Ramos (cell line): Measurements from ENCODE around the gene EEFSEC.

Experiments used
- in situ Hi-C: fragments of 300-500 bp; cut with MboI; formaldehyde crosslinking; loops from one replicate; pipeline ENCODE4 v1.14.3; 2022; ENCODE audit warnings: low sequenced_read_pairs; ENCODE audit not compliant: unreplicated experiment

EEFSEC gene

DNA sequence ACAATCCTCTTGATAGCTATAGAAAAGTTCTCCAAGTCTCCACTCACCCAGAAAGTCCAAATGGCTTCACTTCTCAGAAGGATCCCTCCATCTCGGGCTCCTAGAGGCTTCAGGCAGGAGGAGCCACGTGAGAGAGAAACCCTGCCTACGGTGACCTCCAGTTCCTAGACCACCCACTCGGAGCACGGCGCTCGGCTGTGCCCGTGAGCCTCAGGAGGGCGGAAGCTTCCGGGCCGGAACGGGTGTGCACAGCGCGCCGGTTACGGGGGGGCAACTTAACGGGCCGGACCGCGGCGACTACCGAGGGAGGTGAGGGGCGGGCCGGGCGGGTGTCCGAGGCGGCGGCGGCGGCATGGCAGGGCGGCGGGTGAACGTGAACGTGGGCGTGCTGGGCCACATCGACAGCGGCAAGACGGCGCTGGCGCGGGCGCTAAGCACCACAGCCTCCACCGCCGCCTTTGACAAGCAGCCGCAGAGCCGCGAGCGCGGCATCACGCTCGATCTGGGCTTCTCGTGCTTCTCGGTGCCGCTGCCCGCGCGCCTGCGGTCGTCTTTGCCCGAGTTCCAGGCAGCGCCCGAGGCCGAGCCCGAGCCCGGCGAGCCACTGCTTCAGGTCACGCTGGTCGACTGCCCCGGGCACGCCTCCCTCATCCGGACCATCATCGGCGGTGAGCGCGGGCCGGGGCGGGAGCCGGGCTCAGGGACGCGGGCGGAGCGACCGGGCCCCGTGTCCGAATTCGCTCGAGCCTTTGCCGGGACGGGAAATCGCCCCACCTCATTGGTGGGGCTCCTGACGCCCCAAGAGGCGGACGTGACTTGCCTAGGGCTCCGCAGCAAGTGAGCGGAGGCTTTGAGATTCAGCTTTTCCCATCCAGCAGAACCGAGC lies at the start of gene EEFSEC:
Gene EEFSEC (plus strand): TSS at position 326 of the 886 bp plus-strand sequence. CDS start 27 bp downstream, at position 353.
- in situ Hi-C loops = no loop called here

- in situ Hi-C loops = no loop called here
These were observed 45.4 kb upstream of the EEFSEC start for GRCh38 chr3:128107834-128108233.

- in situ Hi-C loops = no loop called here
These were observed 42.1 kb upstream of the EEFSEC start for GRCh38 chr3:128111147-128111546.

- in situ Hi-C loops = no loop called here
These were observed 40.8 kb upstream of the EEFSEC start for GRCh38 chr3:128112357-128112968.

- in situ Hi-C loops = no loop called here
These were observed 39.2 kb upstream of the EEFSEC start for GRCh38 chr3:128113817-128114794.

DNA sequence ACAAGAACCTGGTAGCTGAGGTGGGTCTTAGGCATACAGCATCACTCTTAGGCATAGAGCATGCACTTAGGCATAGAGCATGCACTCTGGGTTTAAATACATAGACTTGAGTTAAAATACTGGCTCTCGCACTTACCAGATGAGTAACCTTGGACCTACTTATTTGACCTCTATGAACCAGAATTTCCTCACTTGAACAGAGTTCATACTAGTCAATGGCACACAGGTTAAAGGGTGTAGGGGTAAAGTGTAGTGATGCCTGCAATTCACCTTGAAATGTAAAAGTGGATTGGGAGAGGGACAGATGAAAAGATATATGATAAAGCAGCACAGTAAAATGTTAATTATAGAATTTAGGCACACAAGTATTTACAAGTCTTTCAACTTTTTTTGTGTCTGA lies 31.3 kb upstream of the EEFSEC start:
- in situ Hi-C loops = no loop called here

DNA sequence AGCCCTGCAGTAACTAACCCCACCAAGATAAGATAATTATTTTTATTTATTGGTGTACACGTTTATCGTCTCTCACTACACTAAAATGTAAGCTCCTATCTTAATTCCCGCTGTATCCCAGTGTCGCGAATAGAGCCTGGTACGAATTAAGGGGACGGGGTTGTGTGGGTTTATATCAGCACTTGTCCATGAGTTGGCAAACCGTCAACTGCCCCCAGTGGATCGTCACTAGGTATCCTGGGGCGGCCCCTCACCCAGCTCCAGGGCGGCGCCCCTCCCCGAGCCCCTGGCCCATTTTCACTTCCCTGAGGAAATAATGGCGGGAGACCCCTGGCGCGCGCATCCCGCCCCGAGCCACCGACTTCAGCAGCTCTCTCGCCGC lies 30.1 kb upstream of the EEFSEC start:
- in situ Hi-C loops = no loop called here

GRCh38 chr3:128123538-128124368 lies 29.5 kb upstream of the EEFSEC start, which contains the start of gene RUVBL1:
Gene RUVBL1, minus strand, starts transcription at chr3:128123812. Its CDS starts 88 bp downstream, at chr3:128123724.
- in situ Hi-C loops = no loop called here

- in situ Hi-C loops = no loop called here
These were observed 26.0 kb upstream of the EEFSEC start for GRCh38 chr3:128127236-128127635.

GRCh38 chr3:128128251-128128650 lies 25.0 kb upstream of the EEFSEC start:
- in situ Hi-C loops = no loop called here

- in situ Hi-C loops = loop anchor here (10.0 kb wide), 1 partner anchor 47 kb away; no protein-coding TSS in a partner anchor
These were observed 21.2 kb upstream of the EEFSEC start for GRCh38 chr3:128131897-128132646.

GRCh38 chr3:128133273-128133883 lies 19.9 kb upstream of the EEFSEC start:
- in situ Hi-C loops = loop anchor here (10.0 kb wide), 1 partner anchor 49 kb away; no protein-coding TSS in a partner anchor

DNA sequence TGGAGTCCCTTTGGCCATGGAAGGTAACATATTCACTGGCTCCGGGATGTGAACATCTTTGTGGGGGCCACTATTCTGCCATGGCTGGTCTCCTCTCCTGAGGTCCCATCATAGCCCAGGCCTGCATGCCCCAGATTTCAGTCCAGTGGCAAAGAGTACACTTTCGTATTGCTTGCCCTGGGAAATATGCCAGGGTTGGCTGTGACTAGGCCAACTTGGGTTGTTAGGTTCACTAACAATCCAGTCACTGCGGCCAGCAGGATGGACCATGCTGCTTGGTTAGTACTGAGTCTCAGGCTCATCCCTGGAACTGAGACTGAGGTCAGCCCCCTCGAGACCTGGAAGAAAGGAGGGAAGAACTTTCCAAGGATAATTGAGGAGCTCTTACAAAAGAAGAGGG lies 9.8 kb upstream of the EEFSEC start:
- in situ Hi-C loops = no loop called here

GRCh38 chr3:128144512-128145187 lies 8.6 kb upstream of the EEFSEC start:
- in situ Hi-C loops = no loop called here

- in situ Hi-C loops = no loop called here
These were observed 8.0 kb upstream of the EEFSEC start for GRCh38 chr3:128145279-128145678.

DNA sequence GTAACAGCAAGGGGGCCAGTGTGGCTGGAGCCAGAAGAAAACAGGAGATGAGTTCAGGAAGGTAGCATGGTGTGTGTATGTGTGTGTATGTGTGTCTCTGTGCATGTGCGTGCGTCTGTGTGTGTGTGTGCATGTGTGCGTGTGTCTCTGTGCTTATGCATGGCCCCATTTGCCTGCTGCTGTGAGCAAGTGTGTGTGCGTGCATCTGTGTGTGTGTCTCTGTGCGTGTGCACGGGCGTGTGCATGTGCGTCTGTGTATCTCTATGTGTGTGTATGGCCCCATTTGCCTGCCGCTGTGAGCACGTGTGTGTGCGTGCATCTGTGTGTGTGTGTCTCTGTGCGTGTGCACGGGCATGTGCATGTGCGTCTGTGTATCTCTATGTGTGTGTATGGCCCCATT lies 7.1 kb upstream of the EEFSEC start:
- in situ Hi-C loops = no loop called here

DNA sequence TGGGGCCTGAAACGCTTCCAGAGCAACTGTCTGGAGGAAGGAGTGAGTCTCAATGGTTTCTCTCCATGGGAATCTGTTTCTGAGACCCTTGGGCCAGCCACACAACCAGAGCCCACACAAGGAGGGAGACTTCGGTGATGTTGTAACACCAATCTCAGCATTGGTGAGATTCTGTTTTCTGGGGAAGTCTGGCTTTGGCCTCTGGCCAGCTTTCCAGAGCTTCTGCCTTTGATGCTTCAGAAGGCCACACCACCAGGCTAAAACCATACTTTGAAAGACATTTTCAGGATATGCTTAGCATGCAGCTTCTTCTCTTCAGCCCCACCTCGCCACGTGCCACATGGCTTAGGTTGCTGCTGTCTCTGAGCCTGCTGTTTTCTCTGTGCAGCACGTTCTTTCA lies 3.6 kb upstream of the EEFSEC start:
- in situ Hi-C loops = no loop called here

DNA sequence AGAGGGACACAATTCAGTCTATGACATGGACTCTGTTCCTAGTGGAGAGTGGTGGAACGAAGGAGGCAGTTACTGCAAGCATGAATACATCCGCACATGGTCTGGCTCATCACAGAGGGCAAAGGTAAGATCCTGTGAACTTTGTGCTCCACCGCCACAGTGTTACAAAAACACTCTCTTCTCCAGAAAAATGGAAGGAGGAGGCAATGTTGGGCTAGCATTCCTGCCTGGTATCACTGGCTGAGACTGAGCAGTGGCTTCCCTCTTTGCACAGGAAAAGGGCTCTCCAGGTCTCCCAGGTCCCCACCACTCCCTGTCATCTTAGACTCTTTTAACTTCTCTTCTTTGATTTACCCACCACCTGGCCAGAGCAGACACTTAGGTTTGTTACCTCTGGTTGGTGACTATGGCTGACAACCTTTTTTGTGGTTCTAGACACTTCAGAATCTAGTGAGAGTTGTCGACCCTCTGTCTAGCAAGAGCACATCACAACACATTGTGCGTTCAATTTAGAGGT lies 1.5 kb upstream of the EEFSEC start:
- in situ Hi-C loops = no loop called here
